Measurements from ENCODE around the gene AFAP1L1.

Gene AFAP1L1

DNA sequence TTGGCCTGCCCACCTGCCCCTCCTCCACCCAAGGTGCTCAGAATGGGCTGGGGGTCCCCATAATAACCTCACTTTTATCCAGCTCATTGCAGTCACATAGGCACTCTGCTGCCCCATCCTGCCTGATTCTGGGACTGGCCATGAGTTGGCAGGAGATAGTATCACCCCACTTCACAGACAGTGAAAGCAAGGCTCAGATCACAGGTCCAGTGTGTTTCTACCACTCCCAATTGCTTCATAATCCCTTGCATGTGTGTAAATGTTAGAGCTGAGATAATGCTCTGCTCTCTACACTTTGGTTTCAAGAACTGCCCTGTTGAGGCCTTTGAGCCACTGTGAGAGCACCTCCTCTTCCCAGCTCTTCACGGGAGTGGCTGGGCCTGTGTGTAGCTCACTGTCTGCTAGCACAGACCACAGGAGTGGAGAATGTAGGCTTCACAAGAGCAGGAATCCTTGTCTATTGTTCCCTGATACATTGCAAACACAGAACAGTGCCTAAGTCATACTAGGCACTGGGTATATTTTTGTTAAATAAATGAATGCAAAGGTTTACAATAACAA, 94.6 kb downstream of the AFAP1L1 start:
- DNase-seq (ENCODE audit: low spot score): no peak
- TF ChIP-seq, protein P1, sequence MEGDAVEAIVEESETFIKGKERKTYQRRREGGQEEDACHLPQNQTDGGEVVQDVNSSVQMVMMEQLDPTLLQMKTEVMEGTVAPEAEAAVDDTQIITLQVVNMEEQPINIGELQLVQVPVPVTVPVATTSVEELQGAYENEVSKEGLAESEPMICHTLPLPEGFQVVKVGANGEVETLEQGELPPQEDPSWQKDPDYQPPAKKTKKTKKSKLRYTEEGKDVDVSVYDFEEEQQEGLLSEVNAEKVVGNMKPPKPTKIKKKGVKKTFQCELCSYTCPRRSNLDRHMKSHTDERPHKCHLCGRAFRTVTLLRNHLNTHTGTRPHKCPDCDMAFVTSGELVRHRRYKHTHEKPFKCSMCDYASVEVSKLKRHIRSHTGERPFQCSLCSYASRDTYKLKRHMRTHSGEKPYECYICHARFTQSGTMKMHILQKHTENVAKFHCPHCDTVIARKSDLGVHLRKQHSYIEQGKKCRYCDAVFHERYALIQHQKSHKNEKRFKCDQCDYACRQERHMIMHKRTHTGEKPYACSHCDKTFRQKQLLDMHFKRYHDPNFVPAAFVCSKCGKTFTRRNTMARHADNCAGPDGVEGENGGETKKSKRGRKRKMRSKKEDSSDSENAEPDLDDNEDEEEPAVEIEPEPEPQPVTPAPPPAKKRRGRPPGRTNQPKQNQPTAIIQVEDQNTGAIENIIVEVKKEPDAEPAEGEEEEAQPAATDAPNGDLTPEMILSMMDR (conservative IDR thresholded peaks at IDR 0.05; ENCODE audit: low read depth): no peak
- no peak overlapping the region for H3K27ac ChIP-seq
- ChIA-PET POLR2A (ENCODE audit: low non-redundant PET) (no interaction called here), CTCF (interaction anchor here (0.6 to 2.9 kb wide), 7 partner anchors 8 to 230 kb away, joined by 3 to 18 read pairs (median 6); partner anchors contain the start of genes GRPEL2 and PCYOX1L)

GRCh38 chr5:149367249-149367971, 95.8 kb downstream of the AFAP1L1 start:
- DNase-seq (ENCODE audit: low spot score): peak; percentile 85
- CTCF ChIA-PET: interaction anchor here (0.5 to 2.9 kb wide), 36 partner anchors 9 to 688 kb away, joined by 3 to 18 read pairs (median 4); partner anchors contain the start of genes GRPEL2 and PCYOX1L
- TF ChIP-seq, protein P1 (conservative IDR thresholded peaks at IDR 0.05; ENCODE audit: low read depth): peak; percentile 85
- POLR2A ChIA-PET (ENCODE audit: low non-redundant PET): no interaction called here
- H3K27ac ChIP-seq: peak overlapping the region; percentile 5; the same call in 1 of the 2 replicates

DNA sequence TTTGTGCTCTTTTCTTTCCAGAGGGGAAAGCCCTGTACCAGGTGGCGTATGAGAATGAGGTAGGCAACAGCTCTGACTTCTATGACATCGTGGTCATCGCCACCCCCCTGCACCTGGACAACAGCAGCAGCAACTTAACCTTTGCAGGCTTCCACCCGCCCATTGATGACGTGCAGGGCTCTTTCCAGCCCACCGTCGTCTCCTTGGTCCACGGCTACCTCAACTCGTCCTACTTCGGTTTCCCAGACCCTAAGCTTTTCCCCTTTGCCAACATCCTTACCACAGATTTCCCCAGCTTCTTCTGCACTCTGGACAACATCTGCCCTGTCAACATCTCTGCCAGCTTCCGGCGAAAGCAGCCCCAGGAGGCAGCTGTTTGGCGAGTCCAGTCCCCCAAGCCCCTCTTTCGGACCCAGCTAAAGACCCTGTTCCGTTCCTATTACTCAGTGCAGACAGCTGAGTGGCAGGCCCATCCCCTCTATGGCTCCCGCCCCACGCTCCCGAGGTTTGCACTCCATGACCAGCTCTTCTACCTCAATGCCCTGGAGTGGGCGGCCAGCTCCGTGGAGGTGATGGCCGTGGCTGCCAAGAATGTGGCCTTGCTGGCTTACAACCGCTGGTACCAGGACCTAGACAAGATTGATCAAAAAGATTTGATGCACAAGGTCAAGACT, 96.5 kb downstream of the AFAP1L1 start:
- H3K27ac ChIP-seq: peak overlapping the region; percentile 5; the same call in 1 of the 2 replicates
- DNase-seq (ENCODE audit: low spot score): no peak
- TF ChIP-seq, protein P1 (conservative IDR thresholded peaks at IDR 0.05; ENCODE audit: low read depth): no peak
- CTCF ChIA-PET: interaction anchor here (0.5 to 2.9 kb wide), 31 partner anchors 8 to 687 kb away, joined by 3 to 18 read pairs (median 5); partner anchors contain the start of genes GRPEL2 and PCYOX1L
- POLR2A ChIA-PET (ENCODE audit: low non-redundant PET): no interaction called here

DNA sequence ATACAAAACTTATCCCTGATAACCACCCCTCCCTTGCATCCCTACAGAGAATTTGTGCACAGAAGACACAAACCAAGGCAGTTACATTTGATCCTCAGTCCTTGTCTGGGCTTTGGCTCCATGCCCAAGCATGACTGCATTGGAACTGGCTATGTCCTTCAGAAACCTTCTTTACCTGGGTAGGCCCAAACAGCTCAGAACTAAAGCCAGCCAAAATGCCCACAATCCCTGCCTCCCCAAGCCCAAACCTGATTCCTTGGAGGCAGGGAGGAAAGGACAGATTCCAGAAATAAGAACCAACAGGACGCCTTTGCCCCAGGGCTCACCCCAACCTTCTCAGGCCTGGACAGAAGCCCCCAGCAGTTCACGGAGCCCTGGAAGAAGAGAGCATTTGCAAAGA, 99.2 kb downstream of the AFAP1L1 start:
- no peak for DNase-seq (ENCODE audit: low spot score)
- TF ChIP-seq, protein P1 (conservative IDR thresholded peaks at IDR 0.05; ENCODE audit: low read depth): no peak
- CTCF ChIA-PET: interaction anchor here (0.6 to 4.5 kb wide), 14 partner anchors 11 to 252 kb away, joined by 3 to 40 read pairs (median 4); partner anchors contain the start of gene PCYOX1L
- H3K27ac ChIP-seq: no peak overlapping the region; the same call in 1 of the 2 replicates
- POLR2A ChIA-PET (ENCODE audit: low non-redundant PET): no interaction called here

GRCh38 chr5:149371296-149371962, 99.8 kb downstream of the AFAP1L1 start:
- TF ChIP-seq, protein P1 (conservative IDR thresholded peaks at IDR 0.05; ENCODE audit: low read depth): peak; percentile 88
- ChIA-PET POLR2A (ENCODE audit: low non-redundant PET) (no interaction called here), CTCF (interaction anchor here (0.6 to 4.5 kb wide), 25 partner anchors 9 to 195 kb away, joined by 3 to 40 read pairs (median 5); partner anchors contain the start of genes CSNK1A1 and PCYOX1L)
- DNase-seq (ENCODE audit: low spot score): peak; percentile 79
- H3K27ac ChIP-seq: no peak overlapping the region; the same call in 1 of the 2 replicates

Measured in RWPE1 (cell line).